Ishikawa (cell line): Measurements from ENCODE around the gene VWF.

Experiments used
- EP300 ChIP-seq: IDR thresholded peaks from 2 replicates; pipeline ENCODE4 v1.6.1; 2012; ENCODE audit warnings: borderline replicate concordance
- NFIC ChIP-seq: IDR thresholded peaks from 2 replicates; pipeline ENCODE4 v1.6.1; 2012

GRCh38 chr12:6084261-6084968, 40.1 kb downstream of the VWF start:
- TF ChIP-seq NFIC (peak; percentile 74), EP300 (peak; percentile 77)
